ENCODE data around the gene NR2F1-AS1. TPM values are rescaled to one million over a fixed set of nuclear protein-coding genes. Genes with fewer than 3 reads are reported as not detected.

The NR2F1-AS1 gene
- polyA plus RNA-seq, 3 donors = not detected

DNA sequence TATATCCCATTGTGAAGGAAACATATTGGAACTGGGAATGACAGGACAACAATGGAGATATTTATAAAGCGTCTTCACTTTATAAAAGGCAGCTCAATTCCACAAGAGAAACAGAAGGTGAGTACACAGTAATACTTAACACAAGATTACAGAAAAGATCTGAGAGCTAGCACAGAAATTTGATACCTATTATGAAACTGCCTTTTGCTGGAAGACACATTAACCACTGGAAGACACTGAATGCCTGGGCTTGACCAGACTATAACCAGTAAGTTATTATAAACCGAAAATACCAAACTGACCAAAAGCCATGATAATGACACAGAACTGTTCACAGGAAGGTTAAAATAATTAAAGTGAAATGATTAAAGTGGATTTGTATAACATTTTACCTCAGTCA, 195.4 kb downstream of the NR2F1-AS1 start:
- H3K79me2 ChIP-seq (ENCODE audit: insufficient read depth, low read length) = no peaks in the 10 kb centered on the region
- H3K4me1 ChIP-seq (ENCODE audit: control insufficient read depth in 1 of 2, insufficient read depth in 2 of 2, low read length in 2 of 2) = no peaks in the 10 kb centered on the region
- H3K27me3 ChIP-seq (ENCODE audit: control insufficient read depth in 2 of 2, insufficient read depth in 2 of 2, low read length in 2 of 2) = no peaks in the 10 kb centered on the region
- no peak overlapping the region for H3K27ac ChIP-seq (ENCODE audit: low read depth in 1 of 2, low read length in 2 of 2)
- H3K4me2 ChIP-seq (replicated peaks; ENCODE audit: extremely low read depth, low read length, poor library complexity, severe bottlenecking) = no peak overlapping the region
- H3K4me1 Mint-ChIP-seq = no peaks in the 10 kb centered on the region
- TF ChIP-seq, protein P1, sequence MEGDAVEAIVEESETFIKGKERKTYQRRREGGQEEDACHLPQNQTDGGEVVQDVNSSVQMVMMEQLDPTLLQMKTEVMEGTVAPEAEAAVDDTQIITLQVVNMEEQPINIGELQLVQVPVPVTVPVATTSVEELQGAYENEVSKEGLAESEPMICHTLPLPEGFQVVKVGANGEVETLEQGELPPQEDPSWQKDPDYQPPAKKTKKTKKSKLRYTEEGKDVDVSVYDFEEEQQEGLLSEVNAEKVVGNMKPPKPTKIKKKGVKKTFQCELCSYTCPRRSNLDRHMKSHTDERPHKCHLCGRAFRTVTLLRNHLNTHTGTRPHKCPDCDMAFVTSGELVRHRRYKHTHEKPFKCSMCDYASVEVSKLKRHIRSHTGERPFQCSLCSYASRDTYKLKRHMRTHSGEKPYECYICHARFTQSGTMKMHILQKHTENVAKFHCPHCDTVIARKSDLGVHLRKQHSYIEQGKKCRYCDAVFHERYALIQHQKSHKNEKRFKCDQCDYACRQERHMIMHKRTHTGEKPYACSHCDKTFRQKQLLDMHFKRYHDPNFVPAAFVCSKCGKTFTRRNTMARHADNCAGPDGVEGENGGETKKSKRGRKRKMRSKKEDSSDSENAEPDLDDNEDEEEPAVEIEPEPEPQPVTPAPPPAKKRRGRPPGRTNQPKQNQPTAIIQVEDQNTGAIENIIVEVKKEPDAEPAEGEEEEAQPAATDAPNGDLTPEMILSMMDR (IDR thresholded peaks at IDR 0.05) = no peak
- H2AFZ ChIP-seq (ENCODE audit: insufficient read depth, low read depth, low read length, poor library complexity, severe bottlenecking) = no peak overlapping the region
- no peaks in the 10 kb centered on the region for H3K9me3 Mint-ChIP-seq
- no peak for DNase-seq
- H3K36me3 Mint-ChIP-seq = no peaks in the 10 kb centered on the region
- peaks cover 0 to 2% (median 2%) of the 10 kb centered on the region in 3 donors for H3K27me3 Mint-ChIP-seq (ENCODE audit: low read depth in 3 of 3)
- no peak overlapping the region for H3K9ac ChIP-seq (ENCODE audit: insufficient read depth, low read length, poor library complexity, severe bottlenecking)
- H4K20me1 ChIP-seq (ENCODE audit: insufficient read depth, low read length) = no peaks in the 10 kb centered on the region
- no peaks in the 10 kb centered on the region for H3K36me3 ChIP-seq (replicated peaks in 1 of 2; ENCODE audit: control insufficient read depth in 1 of 2, insufficient read depth in 2 of 2, low read length in 2 of 2)
- no peak overlapping the region for H3K27ac Mint-ChIP-seq
- intact Hi-C loops (cut with micrococcal nuclease) = no loop called here
- H3K9me3 ChIP-seq (replicated peaks in 1 of 2; ENCODE audit: control insufficient read depth in 1 of 2, insufficient read depth in 1 of 2, low read length in 2 of 2) = no peaks in the 10 kb centered on the region
- H3K4me3 ChIP-seq (replicated peaks in 1 of 3; ENCODE audit: low read depth in 2 of 3, low read length in 3 of 3) = no peak overlapping the region
- WGBS (ENCODE audit: insufficient coverage) = no CpG with 5 or more reads among the region's 2 CpGs
- no peak overlapping the region for H3K4me3 Mint-ChIP-seq

DNA sequence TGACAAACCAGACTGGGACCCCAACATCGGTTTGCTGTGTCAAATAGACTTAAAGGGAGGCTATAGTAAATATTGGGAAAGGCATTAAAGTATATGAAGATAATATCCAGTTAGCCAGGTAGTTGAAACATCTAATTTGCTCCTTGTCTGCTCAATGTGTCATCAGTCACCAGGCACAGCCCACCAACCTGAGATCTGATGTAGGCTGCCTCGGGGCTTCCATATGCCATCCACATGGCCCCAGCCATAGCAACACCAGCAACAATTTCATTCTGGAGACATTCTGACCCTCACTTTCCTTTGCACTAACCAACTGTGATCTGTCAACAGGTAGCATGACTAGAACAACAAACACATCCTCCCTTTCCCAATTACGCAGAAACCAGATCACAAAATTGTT, 196.0 kb downstream of the NR2F1-AS1 start:
- 86% methylated on average over 3 of the region's 3 CpGs for WGBS (ENCODE audit: insufficient coverage)

More for the DNA sequence above, 196.0 kb downstream of the NR2F1-AS1 start:
- Mint-ChIP-seq H3K36me3 (no peaks in the 10 kb centered on the region), H3K9me3 (no peaks in the 10 kb centered on the region), H3K4me1 (no peaks in the 10 kb centered on the region), H3K4me3 (no peak overlapping the region), H3K27me3 (ENCODE audit: low read depth in 3 of 3) (peaks cover 0 to 2% (median 2%) of the 10 kb centered on the region in 3 donors), H3K27ac (no peak overlapping the region)
- Histone ChIP-seq H3K27me3 (ENCODE audit: control insufficient read depth in 2 of 2, insufficient read depth in 2 of 2, low read length in 2 of 2) (no peaks in the 10 kb centered on the region), H3K9ac (ENCODE audit: insufficient read depth, low read length, poor library complexity, severe bottlenecking) (no peak overlapping the region), H3K4me1 (ENCODE audit: control insufficient read depth in 1 of 2, insufficient read depth in 2 of 2, low read length in 2 of 2) (no peaks in the 10 kb centered on the region), H3K79me2 (ENCODE audit: insufficient read depth, low read length) (no peaks in the 10 kb centered on the region), H3K4me2 (replicated peaks; ENCODE audit: extremely low read depth, low read length, poor library complexity, severe bottlenecking) (no peak overlapping the region), H2AFZ (ENCODE audit: insufficient read depth, low read depth, low read length, poor library complexity, severe bottlenecking) (no peak overlapping the region), H3K9me3 (replicated peaks in 1 of 2; ENCODE audit: control insufficient read depth in 1 of 2, insufficient read depth in 1 of 2, low read length in 2 of 2) (no peaks in the 10 kb centered on the region), H4K20me1 (ENCODE audit: insufficient read depth, low read length) (no peaks in the 10 kb centered on the region), H3K36me3 (replicated peaks in 1 of 2; ENCODE audit: control insufficient read depth in 1 of 2, insufficient read depth in 2 of 2, low read length in 2 of 2) (no peaks in the 10 kb centered on the region), H3K4me3 (replicated peaks in 1 of 3; ENCODE audit: low read depth in 2 of 3, low read length in 3 of 3) (no peak overlapping the region), H3K27ac (ENCODE audit: low read depth in 1 of 2, low read length in 2 of 2) (no peak overlapping the region)
- intact Hi-C loops (cut with micrococcal nuclease) = no loop called here
- no peak for DNase-seq
- TF ChIP-seq, protein P1 (IDR thresholded peaks at IDR 0.05) = no peak
